Endometrial microvascular endothelial cells (primary cell): ENCODE measurements around the gene ADSL. TPM values are rescaled to one million over a fixed set of nuclear protein-coding genes. Genes with fewer than 3 reads are reported as not detected.

ENCODE experiments used
- in situ Hi-C: cut with HindIII; loops from 2 replicates; pipeline ENCODE4 v1.10.0; 2017; ENCODE audit warnings: low sequenced_read_pairs, low pct_unique_long_range_greater_than_20kb; ENCODE audit errors: inconsistent ontology term
- total RNA-seq: library from RNA; depleted of rRNA; stranded (reverse); fragments of >200 nt; gene quantifications from one replicate; pipeline ENCODE4 v1.2.3, GENCODE V29; 2015; ENCODE audit errors: inconsistent ontology term

ADSL gene
- total RNA-seq, 1 donor from 2014 or later = 209 TPM

GRCh38 chr22:40397396-40397795 is 51.1 kb downstream of the ADSL start:
- in situ Hi-C loops = no loop called here

GRCh38 chr22:40399621-40400020 is 53.3 kb downstream of the ADSL start:
- in situ Hi-C loops = no loop called here

DNA sequence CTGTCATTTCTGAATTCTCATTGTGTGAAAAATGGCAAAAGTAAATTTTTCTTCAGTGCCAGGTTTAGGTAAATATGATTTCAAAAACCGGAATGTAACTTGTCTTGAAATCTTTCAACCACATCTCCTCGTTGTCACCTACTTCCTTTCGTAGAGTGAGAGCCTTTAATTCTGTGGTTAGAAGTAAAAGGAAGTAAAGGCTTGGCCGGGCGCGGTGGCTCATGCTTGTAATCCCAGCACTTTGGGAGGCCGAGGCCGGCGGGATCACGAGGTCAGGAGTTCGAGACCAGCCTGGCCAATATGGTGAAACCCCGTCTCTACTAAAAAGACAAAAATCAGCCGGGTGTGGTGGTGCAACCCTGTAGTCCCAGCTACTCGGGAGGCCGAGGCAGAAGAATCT is 53.9 kb downstream of the ADSL start:
- in situ Hi-C loops = no loop called here

- in situ Hi-C loops = no loop called here
These were observed 55.2 kb downstream of the ADSL start for GRCh38 chr22:40401532-40401931.

DNA sequence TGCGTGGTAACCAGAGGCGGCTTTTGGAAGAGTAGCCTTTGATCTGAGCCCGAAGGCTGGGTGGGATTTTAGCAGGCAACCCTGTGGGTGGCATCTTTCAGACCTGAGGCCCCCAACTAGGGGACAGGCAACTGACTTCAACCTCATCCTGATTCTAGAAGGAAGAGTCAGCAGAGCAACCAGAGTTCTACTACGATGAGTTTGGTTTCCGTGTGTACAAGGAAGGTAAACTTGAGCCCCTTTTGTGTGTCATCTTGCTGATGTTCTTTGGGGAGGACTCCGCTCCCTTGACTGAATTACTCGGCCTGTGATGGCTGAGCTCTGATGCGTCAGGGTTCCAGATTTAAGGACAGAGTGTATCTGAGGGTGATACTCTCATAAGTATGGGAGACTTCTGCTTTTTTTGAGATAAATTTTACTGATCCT is 55.7 kb downstream of the ADSL start:
- in situ Hi-C loops = no loop called here

DNA sequence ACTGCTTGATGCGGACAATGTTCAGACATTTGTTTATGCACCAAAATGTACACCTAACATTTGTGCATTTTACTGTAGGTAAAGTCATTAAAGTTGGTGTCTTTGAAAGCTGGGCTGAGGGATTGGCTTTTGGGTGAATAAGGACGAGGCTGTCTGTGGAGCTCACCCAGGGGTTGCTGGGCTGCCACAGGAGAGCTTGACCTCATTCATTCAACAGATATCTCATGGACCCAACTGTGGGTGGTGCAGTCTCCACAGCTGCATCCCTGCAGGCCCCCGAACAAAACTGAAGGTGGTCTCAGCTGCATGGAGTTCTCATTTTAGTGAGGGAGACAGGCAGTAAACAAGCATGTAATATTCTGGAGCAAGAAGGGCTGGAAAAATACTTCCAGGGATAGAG is 56.8 kb downstream of the ADSL start:
- in situ Hi-C loops = no loop called here

DNA sequence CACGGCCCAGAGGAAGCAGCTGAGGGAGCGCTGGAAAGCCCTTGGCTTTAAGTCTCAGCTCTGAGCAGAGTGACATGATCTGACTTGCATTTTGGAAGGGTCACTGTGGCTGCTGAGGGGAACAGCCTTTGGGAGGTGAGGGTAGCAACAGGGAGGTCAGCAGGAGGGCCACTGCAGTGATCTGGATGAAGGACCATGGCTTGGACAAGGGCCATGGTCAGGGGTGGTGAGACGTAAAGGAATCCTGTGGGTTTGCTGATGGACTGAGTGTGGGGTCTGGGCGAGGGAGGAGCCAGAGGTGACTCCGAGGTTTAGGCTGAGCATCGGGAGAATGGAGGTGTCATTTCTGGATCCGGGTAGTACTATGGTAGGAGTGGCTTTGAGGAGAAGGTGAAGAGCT is 57.4 kb downstream of the ADSL start:
- in situ Hi-C loops = no loop called here

- in situ Hi-C loops = no loop called here
These were observed 58.2 kb downstream of the ADSL start for GRCh38 chr22:40404251-40405177.

DNA sequence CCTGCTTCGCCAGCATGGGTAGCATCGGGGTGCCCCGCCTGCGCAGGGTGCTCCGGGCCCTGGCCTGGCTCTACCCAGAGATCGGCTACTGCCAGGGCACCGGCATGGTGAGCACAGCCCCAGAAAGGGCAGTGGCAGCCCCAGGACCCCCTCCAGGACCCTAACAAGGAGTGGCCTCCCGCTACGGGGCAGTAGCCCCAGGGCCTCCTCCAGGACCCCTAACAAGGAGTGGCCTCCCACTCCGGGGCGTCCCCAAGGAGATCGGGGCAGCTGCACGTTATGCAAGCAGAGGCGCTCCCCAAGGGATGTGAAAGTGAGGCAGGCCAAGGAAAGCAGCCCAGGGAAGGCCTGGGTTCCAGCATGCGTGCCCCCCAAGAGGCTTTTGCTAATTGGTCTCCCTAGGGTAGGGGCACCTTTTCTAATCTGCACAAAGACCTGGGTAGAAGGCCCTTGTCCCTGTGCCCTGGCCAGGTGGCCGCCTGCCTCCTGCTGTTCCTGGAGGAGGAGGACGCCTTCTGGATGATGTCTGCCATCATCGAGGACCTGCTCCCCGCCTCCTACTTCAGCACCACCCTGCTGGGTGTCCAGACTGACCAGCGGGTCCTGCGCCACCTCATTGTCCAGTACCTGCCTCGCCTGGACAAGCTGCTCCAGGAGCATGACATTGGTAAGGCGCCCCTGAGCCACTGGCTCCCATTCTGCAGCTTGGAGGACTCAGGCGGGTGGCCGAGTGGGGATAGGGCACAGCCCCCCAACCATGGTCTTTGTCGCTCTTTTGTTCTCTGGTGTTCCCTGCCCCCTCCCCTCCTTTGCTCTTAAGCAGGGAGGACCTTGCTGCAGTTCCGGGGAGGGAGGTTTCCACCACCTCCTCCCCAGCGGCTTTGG is 59.1 kb downstream of the ADSL start:
- in situ Hi-C loops = no loop called here

- in situ Hi-C loops = no loop called here
These were observed 60.0 kb downstream of the ADSL start for GRCh38 chr22:40406063-40406890.

DNA sequence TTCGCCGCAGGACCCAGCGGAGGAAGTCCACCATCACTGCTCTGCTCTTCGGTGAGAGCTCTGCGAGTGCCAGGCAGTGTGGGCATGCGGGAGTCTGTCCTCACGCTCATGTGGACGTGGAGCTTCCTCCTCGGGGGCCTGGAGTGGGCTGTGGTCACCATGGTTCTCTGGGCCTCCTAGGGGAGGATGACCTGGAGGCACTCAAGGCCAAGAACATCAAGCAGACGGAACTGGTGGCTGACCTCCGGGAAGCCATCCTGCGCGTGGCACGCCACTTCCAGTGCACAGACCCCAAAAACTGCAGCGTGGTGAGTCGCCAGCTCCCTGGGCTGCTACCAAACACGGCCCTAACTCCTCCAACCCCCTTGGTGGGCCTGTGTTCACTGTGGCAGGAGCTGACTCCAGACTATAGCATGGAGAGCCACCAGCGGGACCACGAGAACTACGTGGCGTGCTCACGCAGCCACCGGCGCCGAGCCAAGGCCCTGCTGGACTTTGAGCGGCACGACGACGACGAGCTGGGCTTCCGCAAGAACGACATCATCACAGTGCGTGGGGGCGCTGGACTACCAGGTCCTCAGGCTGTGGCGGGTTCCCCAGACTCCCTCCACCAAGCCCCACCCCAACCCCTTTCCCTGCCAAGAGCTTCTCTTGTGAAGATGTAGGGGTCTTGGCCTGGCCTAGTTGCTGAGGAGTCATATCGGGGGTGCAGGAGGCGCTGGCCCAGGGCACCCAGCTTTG is 60.9 kb downstream of the ADSL start:
- in situ Hi-C loops = no loop called here

- in situ Hi-C loops = no loop called here
These were observed 61.8 kb downstream of the ADSL start for GRCh38 chr22:40407831-40408717.

GRCh38 chr22:40408718-40409612 is 62.7 kb downstream of the ADSL start:
- in situ Hi-C loops = no loop called here

- in situ Hi-C loops = no loop called here
These were observed 63.4 kb downstream of the ADSL start for GRCh38 chr22:40409613-40410113.

DNA sequence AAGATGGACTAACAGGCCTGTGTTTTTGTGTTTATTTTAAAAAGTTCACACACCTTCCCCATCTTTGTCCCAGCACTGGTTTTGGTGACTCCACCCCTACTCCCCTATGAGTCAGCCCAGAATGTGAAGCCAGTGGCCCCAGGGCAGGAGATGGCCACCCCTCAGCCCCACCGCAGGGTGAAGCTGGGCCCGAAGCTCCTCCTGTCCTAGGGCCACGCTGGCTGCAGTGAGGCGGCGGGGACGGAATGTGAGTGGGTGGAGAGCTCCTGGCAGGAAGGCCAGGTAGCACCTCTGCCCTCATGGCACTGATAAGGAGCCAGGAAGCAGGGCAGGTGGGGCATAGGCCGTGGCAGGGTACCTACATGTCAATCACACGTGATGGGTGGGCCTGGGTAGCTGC is 64.0 kb downstream of the ADSL start:
- in situ Hi-C loops = no loop called here

GRCh38 chr22:40410731-40411505 is 64.6 kb downstream of the ADSL start:
- in situ Hi-C loops = no loop called here
